Body of pancreas (tissue), 4 donors: ENCODE results near the gene SLC7A1. TPM values are rescaled to one million over a fixed set of nuclear protein-coding genes. Genes with fewer than 3 reads are reported as not detected.

Source experiments
- ATAC-seq: fragments of 150-250 bp; one replicate; pipeline ENCODE4 v1.9.1; 2016
- DNase-seq, 4 donors: peaks; one replicate each; pipeline ENCODE4 v3.0.0-alpha.2; 2019
- H3K27ac ChIP-seq, 4 donors: fragments of 200-600 bp; sonication (generic); 1 replicate in 3 of 4; 2 replicates in 1 of 4; pipeline versions ENCODE4 v1.5.1 to v1.6.1; 2016 to 2019; ENCODE audit warnings: mild to moderate bottlenecking in 1 of 4, mixed read lengths in 1 of 4, moderate library complexity in 1 of 4
- H3K27me3 ChIP-seq, 2 donors: fragments of 200-600 bp; sonication (generic); one replicate each; pipeline ENCODE4 v1.6.0; 2016; ENCODE audit warnings: mild to moderate bottlenecking in 1 of 2
- H3K36me3 ChIP-seq, 2 donors: fragments of 200-600 bp; sonication (generic); replicated peaks in 1 of 2; 2 replicates each; pipeline ENCODE4 v1.5.1; 2016; ENCODE audit warnings: low read depth in 2 of 2; ENCODE audit not compliant: insufficient read depth in 1 of 2
- H3K4me1 ChIP-seq: fragments of 200-600 bp; sonication (generic); one replicate; pipeline ENCODE4 v1.6.0; 2016
- H3K4me3 ChIP-seq, 2 donors: fragments of 200-600 bp; sonication (generic); 1 replicate in 1 of 2; 2 replicates in 1 of 2; pipeline ENCODE4 v1.5.1; 2016 to 2019
- H3K9me3 ChIP-seq, 3 donors: fragments of 200-600 bp; sonication (generic); 1 replicate in 2 of 3; 2 replicates in 1 of 3; pipeline ENCODE4 v1.5.1; 2016
- POLR2A ChIP-seq, 3 donors: fragments of 450-650 bp; IDR thresholded peaks; one replicate each; pipeline ENCODE4 v1.6.1; 2016; ENCODE audit warnings: antibody characterized with exemption in 3 of 3, mild to moderate bottlenecking in 2 of 3
- WGBS, 2 donors: methylation state at CpG; one replicate each; pipeline ENCODE4 v1.1.5; 2017; 5-methylcytosine and 5-hydroxymethylcytosine counted together
- intact Hi-C: fragments of 100-400 bp; cut with DNase I; formaldehyde crosslinking; loops from one replicate; pipeline ENCODE4 v1.15.1; 2023
- total RNA-seq, 2 donors: library from RNA; depleted of rRNA; stranded (reverse); fragments of >200 nt; gene quantifications; one replicate each; pipeline ENCODE4 v1.1.0, GENCODE V29; 2016
- TF ChIP-seq, protein P1 (sequence below), 7 experiments: fragments of 450-650 bp in 4 of 7; fragments of 200-600 bp in 3 of 7; sonication (generic) in 3 of 7; IDR thresholded peaks; one replicate each; pipeline ENCODE4 v1.5.1; 2016 to 2019; ENCODE audit warnings: antibody characterized with exemption in 7 of 7

Gene SLC7A1
- total RNA-seq, 2 donors from 2014 or later, result 15.3 to 30.3 TPM

DNA sequence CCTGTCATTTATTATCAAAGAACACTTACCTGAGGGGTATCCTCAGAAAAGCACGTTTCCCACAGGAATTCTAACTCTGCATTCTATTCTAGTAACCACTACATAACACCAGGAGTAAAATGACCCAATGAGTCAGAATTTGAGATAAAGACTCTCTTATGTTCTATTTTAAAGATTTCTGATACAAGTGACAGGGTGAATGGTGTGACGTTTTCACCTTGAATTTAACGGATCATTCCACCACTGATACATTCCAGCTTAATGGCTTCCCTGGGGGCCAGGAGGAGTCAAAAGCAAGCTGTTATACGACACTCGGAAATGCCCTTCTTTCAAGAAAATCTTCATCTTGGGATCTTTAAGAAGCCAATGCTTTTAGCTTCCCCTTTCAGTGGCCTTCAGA, 55.2 kb downstream of the SLC7A1 start:
- Histone ChIP-seq H3K27me3 (no peaks in the 10 kb centered on the region), H3K4me3 (no peak overlapping the region), H3K36me3 (peaks cover 0 to 3% of the 10 kb centered on the region in 2 donors), H3K4me1 (peaks cover 15% of the 10 kb centered on the region), H3K9me3 (no peaks in the 10 kb centered on the region), H3K27ac (no peak overlapping the region)
- intact Hi-C loops, result no loop called here
- WGBS, 2 donors, result 61 to 76% methylated on average over 5 of the region's 5 CpGs
- ATAC-seq (no peak), DNase-seq (no peak)
- no peak for TF ChIP-seq POLR2A (IDR thresholded peaks at IDR 0.05)
- TF ChIP-seq, protein P1, sequence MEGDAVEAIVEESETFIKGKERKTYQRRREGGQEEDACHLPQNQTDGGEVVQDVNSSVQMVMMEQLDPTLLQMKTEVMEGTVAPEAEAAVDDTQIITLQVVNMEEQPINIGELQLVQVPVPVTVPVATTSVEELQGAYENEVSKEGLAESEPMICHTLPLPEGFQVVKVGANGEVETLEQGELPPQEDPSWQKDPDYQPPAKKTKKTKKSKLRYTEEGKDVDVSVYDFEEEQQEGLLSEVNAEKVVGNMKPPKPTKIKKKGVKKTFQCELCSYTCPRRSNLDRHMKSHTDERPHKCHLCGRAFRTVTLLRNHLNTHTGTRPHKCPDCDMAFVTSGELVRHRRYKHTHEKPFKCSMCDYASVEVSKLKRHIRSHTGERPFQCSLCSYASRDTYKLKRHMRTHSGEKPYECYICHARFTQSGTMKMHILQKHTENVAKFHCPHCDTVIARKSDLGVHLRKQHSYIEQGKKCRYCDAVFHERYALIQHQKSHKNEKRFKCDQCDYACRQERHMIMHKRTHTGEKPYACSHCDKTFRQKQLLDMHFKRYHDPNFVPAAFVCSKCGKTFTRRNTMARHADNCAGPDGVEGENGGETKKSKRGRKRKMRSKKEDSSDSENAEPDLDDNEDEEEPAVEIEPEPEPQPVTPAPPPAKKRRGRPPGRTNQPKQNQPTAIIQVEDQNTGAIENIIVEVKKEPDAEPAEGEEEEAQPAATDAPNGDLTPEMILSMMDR (IDR thresholded peaks at IDR 0.05), result no peak

DNA sequence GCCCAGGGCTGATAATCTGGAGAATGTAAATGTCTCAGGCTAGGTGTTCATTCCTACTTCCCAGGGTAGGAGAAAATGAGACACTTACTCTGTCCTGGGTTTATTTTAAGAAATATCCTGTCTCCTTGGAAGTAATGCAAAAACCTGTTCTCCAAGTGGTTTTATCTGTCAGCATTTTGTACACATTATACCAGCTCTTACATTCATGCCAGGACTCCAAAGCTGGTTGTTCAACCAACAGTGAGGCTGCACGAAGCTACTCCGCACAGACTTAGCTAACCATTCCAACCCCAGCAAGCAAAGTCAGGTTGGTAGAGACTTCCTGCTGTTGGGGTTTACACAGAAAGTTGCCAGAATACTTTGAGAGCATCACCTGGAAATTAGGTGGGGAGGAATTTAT, 55.6 kb downstream of the SLC7A1 start:
- intact Hi-C loops, result no loop called here
- no peak overlapping the region for H3K27ac ChIP-seq
- 38 to 61% methylated on average over 2 of the region's 2 CpGs for WGBS, 2 donors
- H3K4me1 ChIP-seq, result peaks cover 15% of the 10 kb centered on the region
- ATAC-seq, result no peak
- DNase-seq, result no peak
- H3K27me3 ChIP-seq, result no peaks in the 10 kb centered on the region
- TF ChIP-seq, protein P1 (IDR thresholded peaks at IDR 0.05), result no peak
- no peak for TF ChIP-seq POLR2A (IDR thresholded peaks at IDR 0.05)
- H3K4me3 ChIP-seq, result no peak overlapping the region
- peaks cover 0 to 3% of the 10 kb centered on the region in 2 donors for H3K36me3 ChIP-seq
- no peaks in the 10 kb centered on the region for H3K9me3 ChIP-seq

DNA sequence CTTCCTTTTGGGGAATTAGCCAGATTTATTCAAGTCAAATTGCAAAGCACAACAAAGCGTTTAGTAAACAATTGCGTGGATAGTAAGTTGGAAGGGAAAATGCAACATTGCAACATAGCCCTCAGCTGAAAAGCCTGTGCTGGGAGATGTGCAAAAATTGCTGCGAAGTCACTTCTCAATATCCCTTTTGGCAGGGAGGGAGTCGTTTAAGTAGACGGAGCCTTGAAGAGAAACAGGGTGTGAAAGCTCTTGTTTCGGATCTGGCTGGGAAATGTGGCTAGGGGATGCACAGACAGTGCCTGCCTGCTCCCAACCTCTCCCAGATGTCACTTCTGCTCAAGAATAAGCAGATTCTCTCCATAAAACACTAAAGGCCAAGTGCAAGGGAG, 56.8 kb downstream of the SLC7A1 start:
- H3K27me3 ChIP-seq, result no peaks in the 10 kb centered on the region
- peaks cover 15% of the 10 kb centered on the region for H3K4me1 ChIP-seq
- no peak for ATAC-seq
- intact Hi-C loops, result no loop called here
- TF ChIP-seq, protein P1 (IDR thresholded peaks at IDR 0.05), result no peak
- TF ChIP-seq POLR2A (IDR thresholded peaks at IDR 0.05), result no peak
- no peak overlapping the region for H3K27ac ChIP-seq
- H3K4me3 ChIP-seq, result no peak overlapping the region
- no peak for DNase-seq
- 79 to 83% methylated on average over 6 of the region's 6 CpGs for WGBS, 2 donors
- H3K36me3 ChIP-seq, result peaks cover 0 to 3% of the 10 kb centered on the region in 2 donors
- H3K9me3 ChIP-seq, result no peaks in the 10 kb centered on the region

DNA sequence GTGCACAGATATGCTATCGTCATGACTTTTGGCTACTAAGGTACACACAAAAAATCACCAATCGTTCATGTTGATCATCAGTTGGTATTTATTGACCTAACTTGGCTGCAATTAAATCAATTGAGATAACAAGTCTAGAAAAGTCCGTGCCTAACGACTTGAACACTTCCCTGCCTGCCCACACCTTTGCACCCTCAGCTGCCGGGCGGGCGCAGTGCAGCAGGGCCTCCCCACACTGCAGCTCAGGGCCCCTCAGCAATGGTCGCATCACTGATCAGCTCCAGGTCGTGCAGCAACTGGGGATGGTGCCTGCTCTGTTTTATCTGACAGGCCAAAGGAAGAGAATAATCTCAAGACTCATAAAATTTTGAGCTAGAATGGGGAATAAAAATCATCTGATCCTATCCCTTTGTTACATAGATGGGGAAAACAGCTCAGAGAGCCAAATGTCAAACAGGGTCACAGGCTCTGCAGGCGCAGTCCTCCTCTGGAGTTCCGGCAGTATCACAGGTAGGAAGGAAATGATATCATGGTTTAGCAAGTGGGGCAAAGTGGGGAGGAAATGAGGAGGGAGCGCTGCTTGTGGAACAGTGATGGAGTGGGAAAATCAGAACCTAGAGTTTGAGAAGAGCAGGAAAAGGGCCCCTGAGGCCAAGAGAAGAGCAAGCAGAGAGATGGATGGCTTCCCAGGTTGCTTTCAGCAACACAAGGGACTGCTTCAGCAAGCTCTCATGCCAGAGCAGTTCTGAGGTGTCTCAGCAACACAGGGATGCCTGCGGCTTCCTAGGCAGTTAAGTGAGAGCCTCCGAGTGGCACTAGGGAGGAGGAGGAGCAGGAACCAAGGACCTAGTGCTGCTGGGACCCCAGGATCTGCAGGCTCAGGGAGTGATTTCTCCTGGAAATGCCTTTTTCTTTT, 57.5 kb downstream of the SLC7A1 start:
- intact Hi-C loops, result no loop called here
- Histone ChIP-seq H3K9me3 (no peaks in the 10 kb centered on the region), H3K4me3 (no peak overlapping the region), H3K4me1 (peaks cover 15% of the 10 kb centered on the region), H3K27me3 (no peaks in the 10 kb centered on the region), H3K27ac (no peak overlapping the region), H3K36me3 (peaks cover 0 to 3% of the 10 kb centered on the region in 2 donors)
- no peak for ATAC-seq
- TF ChIP-seq, protein P1 (IDR thresholded peaks at IDR 0.05), result no peak
- TF ChIP-seq POLR2A (IDR thresholded peaks at IDR 0.05), result no peak
- 63 to 70% methylated on average over 14 of the region's 14 CpGs for WGBS, 2 donors
- no peak for DNase-seq
